ENCODE data around the gene CALR3. TPM values are rescaled to one million over a fixed set of nuclear protein-coding genes. Genes with fewer than 3 reads are reported as not detected.

Gene CALR3
- total RNA-seq, 4 donors from 2014 or later: not detected

Small RNAs within 50 kb of the gene (small RNA-seq; reads per million reads assigned to genes)
- gene RN7SL146P: not detected

Other genes with a start within 250 kb of the CALR3 start
- gene KLF2, start 171.3 kb downstream of the CALR3 start, total RNA-seq: 100 to 1,000 TPM in 2 of 4 donors, 10 to 100 TPM in 2; 16.5 to 139 (median 81.8) TPM
- 10 to 100 TPM; 18.8 to 67.2 (median 39.6) TPM for gene EPS15L1, start 24.2 kb downstream of the CALR3 start, total RNA-seq
- gene C19orf44, start 227 bp upstream of the CALR3 start, total RNA-seq: 10 to 100 TPM in 1 of 4 donors, 1 to 10 TPM in 2, under 1 TPM in 1; 0.26 to 11.9 (median 7.5) TPM
- 10 to 100 TPM in 1 of 4 donors, 1 to 10 TPM in 3; 1.8 to 47.9 (median 7.8) TPM for gene CHERP, start 46.3 kb upstream of the CALR3 start, total RNA-seq
- 10 to 100 TPM; 10.2 to 39.8 (median 19.8) TPM for gene SLC35E1, start 76.2 kb upstream of the CALR3 start, total RNA-seq
- gene MED26, start 132.0 kb upstream of the CALR3 start, total RNA-seq: 10 to 100 TPM in 1 of 4 donors, 1 to 10 TPM in 3; 1.5 to 13.5 (median 3.6) TPM
- 100 to 1,000 TPM in 1 of 4 donors, 10 to 100 TPM in 3; 26.6 to 144 (median 85.0) TPM for gene SMIM7, start 164.0 kb upstream of the CALR3 start, total RNA-seq
- gene TMEM38A, start 165.0 kb upstream of the CALR3 start, total RNA-seq: 1 to 10 TPM in 2 of 4 donors, not detected in 2; 3.5 to 5.0 TPM
- gene NWD1, start 223.7 kb upstream of the CALR3 start, total RNA-seq: 1 to 10 TPM in 1 of 4 donors, under 1 TPM in 2, not detected in 1; under 0.01 to 2.6 (median 0.21) TPM